Peyer's patch (tissue), 4 donors: ENCODE measurements around the gene BRCA2.

Experiments used
- CTCF ChIP-seq, 6 experiments: fragments of 450-650 bp in 4 of 6; fragments of 200-600 bp in 2 of 6; sonication (generic) in 1 of 6; IDR thresholded peaks; one replicate each; pipeline ENCODE4 v1.5.1; 2017 to 2019; ENCODE audit warnings: antibody characterized with exemption in 6 of 6, mild to moderate bottlenecking in 3 of 6, moderate library complexity in 1 of 6
- POLR2A ChIP-seq, 2 donors: fragments of 450-650 bp; IDR thresholded peaks; one replicate each; pipeline ENCODE4 v1.5.1; 2017; ENCODE audit warnings: antibody characterized with exemption in 2 of 2, mild to moderate bottlenecking in 2 of 2, moderate library complexity in 2 of 2

GRCh38 chr13:32445461-32445860, 130.2 kb downstream of the BRCA2 start:
- TF ChIP-seq CTCF (IDR thresholded peaks at IDR 0.05): no peak
- no peak for TF ChIP-seq POLR2A (IDR thresholded peaks at IDR 0.05)
